Esophagus squamous epithelium (tissue), 5 donors: ENCODE data around the gene RAB3D. TPM values are rescaled to one million over a fixed set of nuclear protein-coding genes. Genes with fewer than 3 reads are reported as not detected.

ENCODE experiments used
- DNase-seq: peaks from one replicate; lab custom pipeline; 2025; lab: John Stamatoyannopoulos, UW
- H3K27ac ChIP-seq, 4 donors: fragments of 200-600 bp; sonication (generic); one replicate each; pipeline ENCODE4 v1.5.1; 2016 to 2019; ENCODE audit warnings: mild to moderate bottlenecking in 1 of 4
- H3K27me3 ChIP-seq, 4 donors: fragments of 200-600 bp; sonication (generic); 1 replicate in 3 of 4; 2 replicates in 1 of 4; pipeline versions ENCODE4 v1.5.1 to v1.6.0; 2017 to 2021; ENCODE audit warnings: antibody characterized with exemption in 1 of 4
- H3K36me3 ChIP-seq, 3 donors: fragments of 200-600 bp; sonication (generic); one replicate each; pipeline ENCODE4 v1.5.1; 2016 to 2019
- H3K4me1 ChIP-seq, 3 donors: fragments of 200-600 bp; sonication (generic); one replicate each; pipeline ENCODE4 v1.5.1; 2017 to 2019
- H3K4me3 ChIP-seq, 4 donors: fragments of 200-600 bp; sonication (generic); 1 replicate in 3 of 4; 2 replicates in 1 of 4; pipeline ENCODE4 v1.5.1; 2016 to 2019; ENCODE audit warnings: mild to moderate bottlenecking in 2 of 4, moderate library complexity in 1 of 4
- H3K9me3 ChIP-seq, 3 donors: fragments of 200-600 bp; sonication (generic); one replicate each; pipeline ENCODE4 v1.5.1; 2016 to 2019
- CTCF ChIP-seq, 6 experiments: fragments of 450-650 bp in 4 of 6; fragments of 200-600 bp in 2 of 6; sonication (generic) in 2 of 6; IDR thresholded peaks; one replicate each; pipeline ENCODE4 v1.5.1; 2016 to 2019; ENCODE audit warnings: antibody characterized with exemption in 6 of 6, mild to moderate bottlenecking in 4 of 6, moderate library complexity in 4 of 6
- POLR2A ChIP-seq, 4 donors: fragments of 450-650 bp; IDR thresholded peaks; one replicate each; pipeline ENCODE4 v1.6.1; 2017; ENCODE audit warnings: antibody characterized with exemption in 4 of 4, mild to moderate bottlenecking in 4 of 4, moderate library complexity in 3 of 4
- WGBS, 2 donors: methylation state at CpG; one replicate each; pipeline ENCODE4 v1.1.5; 2018; 5-methylcytosine and 5-hydroxymethylcytosine counted together
- intact Hi-C: fragments of 100-400 bp; cut with DNase I; formaldehyde crosslinking; loops from one replicate; pipeline ENCODE4 v1.15.0; 2022
- total RNA-seq, 4 donors: library from RNA; depleted of rRNA; stranded (reverse); fragments of >200 nt; gene quantifications; one replicate each; pipeline ENCODE4 v1.1.0, GENCODE V29; 2016
- donor health status: DM: yes; HTN: yes; CAD: no.

Gene RAB3D
- total RNA-seq, 4 donors from 2014 or later = 55.9 to 90.4 (median 73.8) TPM

- H3K27ac ChIP-seq = peak overlapping the region in 1 of 4 donors; percentile 21
- peaks cover 41 to 100% (median 61%) of the 10 kb centered on the region in 3 donors for H3K36me3 ChIP-seq
- H3K4me3 ChIP-seq = no peak overlapping the region
- no peaks in the 10 kb centered on the region for H3K9me3 ChIP-seq
- intact Hi-C loops = no loop called here
- 64 to 75% methylated on average over 4 of the region's 4 CpGs for WGBS, 2 donors
- DNase-seq = no peak
- H3K27me3 ChIP-seq = no peaks in the 10 kb centered on the region
- TF ChIP-seq CTCF (IDR thresholded peaks at IDR 0.05) = no peak
- no peak for TF ChIP-seq POLR2A (IDR thresholded peaks at IDR 0.05)
- H3K4me1 ChIP-seq = no peaks in the 10 kb centered on the region
These were observed 8.0 kb downstream of the RAB3D start for GRCh38 chr19:11331502-11331901.

- Histone ChIP-seq H3K36me3 (peaks cover 30 to 100% (median 47%) of the 10 kb centered on the region in 3 donors), H3K9me3 (no peaks in the 10 kb centered on the region), H3K27me3 (no peaks in the 10 kb centered on the region), H3K27ac (no peak overlapping the region), H3K4me3 (no peak overlapping the region), H3K4me1 (peaks cover 5 to 6% (median 6%) of the 10 kb centered on the region in 3 donors)
- TF ChIP-seq POLR2A (IDR thresholded peaks at IDR 0.05) (no peak), CTCF (IDR thresholded peaks at IDR 0.05) (no peak)
- no peak for DNase-seq
- 62 to 68% methylated on average over 4 of the region's 4 CpGs for WGBS, 2 donors
- intact Hi-C loops = no loop called here
These were observed 9.3 kb downstream of the RAB3D start for GRCh38 chr19:11330127-11330526.

GRCh38 chr19:11325544-11325943 is 13.9 kb downstream of the RAB3D start:
- TF ChIP-seq POLR2A (IDR thresholded peaks at IDR 0.05) (no peak), CTCF (IDR thresholded peaks at IDR 0.05) (no peak)
- Histone ChIP-seq H3K4me1 (peaks cover 26 to 44% (median 41%) of the 10 kb centered on the region in 3 donors), H3K4me3 (no peak overlapping the region), H3K27me3 (no peaks in the 10 kb centered on the region), H3K27ac (peak overlapping the region in 2 of 4 donors; percentile 86 to 89), H3K36me3 (peaks cover 6 to 58% (median 13%) of the 10 kb centered on the region in 3 donors), H3K9me3 (no peaks in the 10 kb centered on the region)
- intact Hi-C loops = no loop called here
- no peak for DNase-seq
- WGBS, 2 donors = 86 to 88% methylated on average over 3 to 5 of the region's 7 CpGs

- Histone ChIP-seq H3K36me3 (peaks cover 6 to 51% (median 13%) of the 10 kb centered on the region in 3 donors), H3K27me3 (no peaks in the 10 kb centered on the region), H3K4me3 (peak overlapping the region in 1 of 4 donors; percentile 33), H3K9me3 (no peaks in the 10 kb centered on the region), H3K4me1 (peaks cover 26 to 45% (median 41%) of the 10 kb centered on the region in 3 donors), H3K27ac (peak overlapping the region; percentile 78 to 89 (median 86))
- intact Hi-C loops = no loop called here
- no peak for DNase-seq
- 21 to 53% methylated on average over 4 to 12 of the region's 17 CpGs for WGBS, 2 donors
- no peak for TF ChIP-seq CTCF (IDR thresholded peaks at IDR 0.05)
- TF ChIP-seq POLR2A (IDR thresholded peaks at IDR 0.05) = no peak
These were observed 14.6 kb downstream of the RAB3D start for GRCh38 chr19:11324748-11325389.

- intact Hi-C loops = no loop called here
- Histone ChIP-seq H3K9me3 (no peaks in the 10 kb centered on the region), H3K4me1 (peaks cover 26 to 52% (median 41%) of the 10 kb centered on the region in 3 donors), H3K27me3 (no peaks in the 10 kb centered on the region), H3K27ac (peak overlapping the region; percentile 78 to 89 (median 86)), H3K4me3 (peak overlapping the region in 2 of 4 donors; percentile 15 to 33), H3K36me3 (peaks cover 6 to 44% (median 13%) of the 10 kb centered on the region in 3 donors)
- TF ChIP-seq CTCF (IDR thresholded peaks at IDR 0.05) (no peak), POLR2A (IDR thresholded peaks at IDR 0.05) (no peak)
- 1 to 2% methylated on average over 8 to 10 of the region's 10 CpGs for WGBS, 2 donors
- DNase-seq = peak; percentile 25
These were observed 15.3 kb downstream of the RAB3D start for GRCh38 chr19:11324079-11324661.
